Right lobe of liver (tissue), 4 donors: ENCODE measurements around the gene SYT3.

Experiments used
- POLR2A ChIP-seq: fragments of 450-650 bp; IDR thresholded peaks from one replicate; pipeline ENCODE4 v1.6.1; 2017; ENCODE audit warnings: antibody characterized with exemption, mild to moderate bottlenecking
- TF ChIP-seq, protein P1 (sequence below), 4 donors: fragments of 200-600 bp in 3 of 4; fragments of 450-650 bp in 1 of 4; IDR thresholded peaks; one replicate each; pipeline versions ENCODE4 v1.5.1 to v1.8.0; 2016 to 2022; ENCODE audit warnings: antibody characterized with exemption in 4 of 4, mild to moderate bottlenecking in 2 of 4
- donor health status: DM: no; HTN: no; CAD: no.
- donor health status: DM: no; HTN: no; CAD: no.
- donor health status: DM: no; HTN: yes; CAD: no.

DNA sequence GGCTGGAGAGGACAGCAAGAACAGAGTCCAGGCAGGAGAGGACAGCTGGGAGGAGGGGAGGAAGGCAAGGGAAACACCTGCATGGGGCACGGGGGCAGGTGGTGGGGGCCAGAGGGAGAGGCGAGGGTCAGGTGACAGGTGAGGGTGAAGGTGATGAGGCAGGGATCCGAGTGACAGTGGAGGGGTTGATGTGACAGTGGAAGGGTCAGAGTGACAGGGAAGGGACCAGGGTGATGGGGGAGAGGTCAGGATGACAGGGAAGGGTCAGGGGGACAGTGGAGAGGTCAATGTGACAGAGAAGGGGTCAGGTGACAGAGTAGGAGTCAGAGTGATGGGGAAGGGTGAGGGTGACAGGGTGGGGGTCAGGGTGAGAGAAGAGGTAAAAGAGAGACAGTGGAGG is 38.6 kb upstream of the SYT3 start:
- TF ChIP-seq, protein P1, sequence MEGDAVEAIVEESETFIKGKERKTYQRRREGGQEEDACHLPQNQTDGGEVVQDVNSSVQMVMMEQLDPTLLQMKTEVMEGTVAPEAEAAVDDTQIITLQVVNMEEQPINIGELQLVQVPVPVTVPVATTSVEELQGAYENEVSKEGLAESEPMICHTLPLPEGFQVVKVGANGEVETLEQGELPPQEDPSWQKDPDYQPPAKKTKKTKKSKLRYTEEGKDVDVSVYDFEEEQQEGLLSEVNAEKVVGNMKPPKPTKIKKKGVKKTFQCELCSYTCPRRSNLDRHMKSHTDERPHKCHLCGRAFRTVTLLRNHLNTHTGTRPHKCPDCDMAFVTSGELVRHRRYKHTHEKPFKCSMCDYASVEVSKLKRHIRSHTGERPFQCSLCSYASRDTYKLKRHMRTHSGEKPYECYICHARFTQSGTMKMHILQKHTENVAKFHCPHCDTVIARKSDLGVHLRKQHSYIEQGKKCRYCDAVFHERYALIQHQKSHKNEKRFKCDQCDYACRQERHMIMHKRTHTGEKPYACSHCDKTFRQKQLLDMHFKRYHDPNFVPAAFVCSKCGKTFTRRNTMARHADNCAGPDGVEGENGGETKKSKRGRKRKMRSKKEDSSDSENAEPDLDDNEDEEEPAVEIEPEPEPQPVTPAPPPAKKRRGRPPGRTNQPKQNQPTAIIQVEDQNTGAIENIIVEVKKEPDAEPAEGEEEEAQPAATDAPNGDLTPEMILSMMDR (IDR thresholded peaks at IDR 0.05): no peak
- TF ChIP-seq POLR2A: no peak
